PFSK-1 (cell line): Measurements from ENCODE around the gene COL5A3.

Experiments used
- FOXP2 ChIP-seq: optimal IDR thresholded peaks from 2 replicates; pipeline ENCODE3; 2011; ENCODE audit warnings: borderline replicate concordance, control low read depth, inconsistent platforms; ENCODE audit not compliant: insufficient read depth; ENCODE audit errors: extremely low read length, extremely low read depth
- POLR2AphosphoS5 ChIP-seq: IDR thresholded peaks from 2 replicates; pipeline ENCODE4 v1.6.1; 2012; ENCODE audit warnings: low read depth, mild to moderate bottlenecking, control low read depth, low read length, moderate library complexity
- SIN3A ChIP-seq: IDR thresholded peaks from 2 replicates; pipeline ENCODE4 v1.6.1; 2012; ENCODE audit warnings: mild to moderate bottlenecking, low read length, moderate library complexity, borderline replicate concordance; ENCODE audit not compliant: insufficient read depth
- TAF1 ChIP-seq: IDR thresholded peaks from 2 replicates; pipeline ENCODE4 v1.6.1; 2012; ENCODE audit warnings: low read length, control low read depth, borderline replicate concordance; ENCODE audit not compliant: insufficient read depth
- TF ChIP-seq, protein P1 (sequence below), 2 experiments: IDR thresholded peaks; 2 replicates each; pipeline versions ENCODE4 v1.6.1 to v1.8.0; 2011 to 2012; ENCODE audit warnings: low read depth in 2 of 2, low read length in 2 of 2, control low read depth in 1 of 2, inconsistent platforms in 1 of 2, mild to moderate bottlenecking in 1 of 2, moderate library complexity in 1 of 2; ENCODE audit not compliant: insufficient read depth in 1 of 2

COL5A3 gene

DNA sequence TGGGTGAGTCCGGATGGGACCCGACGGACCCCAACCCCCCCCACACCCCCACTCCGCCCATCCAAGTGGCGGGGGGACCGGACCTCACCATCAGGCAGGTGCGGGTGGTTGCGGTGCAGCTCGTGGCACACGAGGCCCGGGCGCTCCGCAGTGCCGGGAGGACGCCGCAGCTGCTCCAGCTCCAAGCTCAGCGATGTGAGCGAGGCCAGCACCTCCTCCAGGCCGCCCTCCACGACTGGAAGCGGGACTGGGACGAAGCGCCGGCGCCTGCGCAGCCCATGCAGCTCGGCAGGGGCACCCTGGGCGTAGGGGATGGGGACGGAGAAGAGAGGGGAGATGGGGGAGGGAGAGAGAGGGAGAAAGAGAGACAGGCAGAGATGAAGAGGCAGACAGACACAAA lies 43.9 kb downstream of the COL5A3 start:
- TF ChIP-seq, protein P1, sequence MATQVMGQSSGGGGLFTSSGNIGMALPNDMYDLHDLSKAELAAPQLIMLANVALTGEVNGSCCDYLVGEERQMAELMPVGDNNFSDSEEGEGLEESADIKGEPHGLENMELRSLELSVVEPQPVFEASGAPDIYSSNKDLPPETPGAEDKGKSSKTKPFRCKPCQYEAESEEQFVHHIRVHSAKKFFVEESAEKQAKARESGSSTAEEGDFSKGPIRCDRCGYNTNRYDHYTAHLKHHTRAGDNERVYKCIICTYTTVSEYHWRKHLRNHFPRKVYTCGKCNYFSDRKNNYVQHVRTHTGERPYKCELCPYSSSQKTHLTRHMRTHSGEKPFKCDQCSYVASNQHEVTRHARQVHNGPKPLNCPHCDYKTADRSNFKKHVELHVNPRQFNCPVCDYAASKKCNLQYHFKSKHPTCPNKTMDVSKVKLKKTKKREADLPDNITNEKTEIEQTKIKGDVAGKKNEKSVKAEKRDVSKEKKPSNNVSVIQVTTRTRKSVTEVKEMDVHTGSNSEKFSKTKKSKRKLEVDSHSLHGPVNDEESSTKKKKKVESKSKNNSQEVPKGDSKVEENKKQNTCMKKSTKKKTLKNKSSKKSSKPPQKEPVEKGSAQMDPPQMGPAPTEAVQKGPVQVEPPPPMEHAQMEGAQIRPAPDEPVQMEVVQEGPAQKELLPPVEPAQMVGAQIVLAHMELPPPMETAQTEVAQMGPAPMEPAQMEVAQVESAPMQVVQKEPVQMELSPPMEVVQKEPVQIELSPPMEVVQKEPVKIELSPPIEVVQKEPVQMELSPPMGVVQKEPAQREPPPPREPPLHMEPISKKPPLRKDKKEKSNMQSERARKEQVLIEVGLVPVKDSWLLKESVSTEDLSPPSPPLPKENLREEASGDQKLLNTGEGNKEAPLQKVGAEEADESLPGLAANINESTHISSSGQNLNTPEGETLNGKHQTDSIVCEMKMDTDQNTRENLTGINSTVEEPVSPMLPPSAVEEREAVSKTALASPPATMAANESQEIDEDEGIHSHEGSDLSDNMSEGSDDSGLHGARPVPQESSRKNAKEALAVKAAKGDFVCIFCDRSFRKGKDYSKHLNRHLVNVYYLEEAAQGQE (IDR thresholded peaks at IDR 0.05; ENCODE audit: insufficient read depth in 1 of 2, low read depth in 2 of 2, low read length in 2 of 2) = no peak
- TF ChIP-seq FOXP2 (no peak), POLR2AphosphoS5 (no peak), SIN3A (no peak)

DNA sequence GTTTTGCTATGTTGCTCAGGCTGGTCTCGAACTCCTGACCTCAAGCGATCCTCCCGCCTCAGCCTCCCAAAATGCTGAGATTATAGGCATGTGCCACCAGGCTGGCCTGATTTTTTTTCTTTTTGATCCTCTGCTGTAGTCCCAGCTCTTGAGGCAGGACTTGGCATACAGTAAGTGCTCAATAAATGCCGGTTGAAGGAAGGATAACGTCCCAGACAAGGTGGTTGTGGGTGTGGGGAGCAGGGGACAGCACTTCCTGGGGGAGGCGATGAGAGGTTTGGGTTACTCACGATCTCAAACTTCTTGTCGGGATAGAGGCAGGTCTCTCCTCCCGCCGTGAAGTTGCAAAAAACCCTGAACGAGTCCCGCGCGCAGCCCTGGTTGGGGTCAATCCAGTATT lies 44.3 kb downstream of the COL5A3 start:
- TF ChIP-seq, protein P1 (IDR thresholded peaks at IDR 0.05; ENCODE audit: insufficient read depth in 1 of 2, low read depth in 2 of 2, low read length in 2 of 2) = no peak
- TF ChIP-seq TAF1 (no peak), SIN3A (no peak), POLR2AphosphoS5 (no peak), FOXP2 (no peak)

DNA sequence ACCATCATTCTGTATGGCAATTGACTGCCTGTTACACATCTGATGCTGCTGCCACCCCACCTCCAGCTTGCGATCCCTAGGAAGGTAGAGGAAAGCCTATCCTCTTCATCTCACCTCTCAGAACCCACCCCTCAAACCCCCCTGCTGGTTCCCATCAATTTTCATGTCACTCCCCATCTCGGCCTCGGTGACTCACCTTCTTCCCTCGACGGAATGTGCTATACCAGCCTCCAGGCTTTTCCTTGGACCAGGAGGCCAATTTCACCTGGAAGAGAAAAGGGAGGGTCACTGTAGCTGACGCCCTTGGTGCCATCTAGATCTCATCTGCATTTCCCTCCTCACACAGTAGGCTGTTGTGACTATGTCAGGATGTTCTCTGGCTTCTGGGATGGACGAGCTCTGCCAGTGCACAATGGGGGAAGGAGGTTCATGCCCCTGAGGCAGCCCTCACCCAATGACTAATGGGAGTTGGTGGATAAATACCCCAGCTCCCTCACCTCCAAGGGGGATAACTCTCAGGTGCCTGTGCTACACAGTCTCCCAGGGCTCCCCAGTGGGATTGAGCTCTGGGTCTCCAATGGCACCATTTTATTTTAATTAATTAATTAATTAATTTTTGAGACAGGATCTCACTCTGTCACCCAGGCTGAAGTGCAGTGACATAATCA lies 47.5 kb downstream of the COL5A3 start:
- no peak for TF ChIP-seq POLR2AphosphoS5

DNA sequence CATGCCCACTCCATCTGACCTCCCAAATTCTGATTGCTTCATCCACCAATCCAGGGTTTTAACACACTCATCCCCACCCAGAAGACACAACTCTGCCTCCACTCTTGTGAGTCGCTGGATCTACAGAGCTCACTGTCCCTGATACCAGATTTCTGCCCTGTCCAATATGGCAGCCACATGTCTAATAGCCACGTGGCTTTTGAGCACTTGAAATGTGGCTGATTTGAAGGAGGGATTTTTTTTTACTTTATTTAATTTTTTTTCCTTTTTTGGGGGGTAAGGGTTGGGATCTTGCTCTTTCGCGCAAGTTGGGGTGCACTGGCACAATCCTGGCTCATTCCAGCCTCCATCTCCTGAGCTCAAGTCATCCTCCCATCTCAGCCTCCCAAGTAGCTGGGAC lies 49.2 kb downstream of the COL5A3 start:
- TF ChIP-seq, protein P1 (IDR thresholded peaks at IDR 0.05; ENCODE audit: insufficient read depth in 1 of 2, low read depth in 2 of 2, low read length in 2 of 2) = no peak
- TF ChIP-seq FOXP2 (no peak), SIN3A (no peak), POLR2AphosphoS5 (no peak), TAF1 (no peak)

DNA sequence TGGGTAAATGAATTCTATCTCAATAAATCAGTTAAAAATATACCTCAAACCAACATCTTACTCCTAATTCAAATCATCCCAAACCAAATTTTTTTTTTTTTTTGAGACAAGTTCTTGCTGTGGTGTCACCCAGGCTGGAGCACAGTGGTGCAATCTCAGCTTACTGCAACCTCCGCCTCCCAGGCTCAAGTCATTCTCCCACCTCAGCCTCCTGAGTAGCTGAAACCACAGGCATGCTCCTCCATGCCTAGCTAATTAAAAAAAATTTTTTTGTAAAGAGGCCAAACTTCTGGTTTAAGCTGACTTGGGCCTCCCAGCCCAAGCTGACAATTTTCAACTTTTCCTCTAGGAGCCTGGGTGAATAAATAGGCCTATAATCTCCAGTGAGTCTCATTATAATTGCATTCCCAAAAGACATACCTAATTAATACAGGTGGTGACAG lies 51.9 kb downstream of the COL5A3 start:
- TF ChIP-seq TAF1 = no peak

GRCh38 chr19:9956956-9957355 lies 53.3 kb downstream of the COL5A3 start:
- TF ChIP-seq SIN3A (no peak), FOXP2 (no peak), TAF1 (no peak), POLR2AphosphoS5 (no peak)
- TF ChIP-seq, protein P1 (IDR thresholded peaks at IDR 0.05; ENCODE audit: insufficient read depth in 1 of 2, low read depth in 2 of 2, low read length in 2 of 2) = no peak
